BLaER1 (cell line): Measurements from ENCODE around the gene ADAMTSL3.
"Not testable (repeated sequence)": the region's sequence is repeated elsewhere in the genome, so short reads cannot be mapped to it uniquely, and the experiment has no call there.

Experiments
- H3K27ac ChIP-seq: shearing (Covaris generic); formaldehyde crosslinking; 2 replicates; pipeline ENCODE4 v1.8.1; 2022
- H3K27me3 ChIP-seq: shearing (Covaris generic); formaldehyde crosslinking; 2 replicates; pipeline ENCODE4 v1.8.1; 2022
- H3K36me3 ChIP-seq: shearing (Covaris generic); formaldehyde crosslinking; 2 replicates; pipeline ENCODE4 v1.8.1; 2022
- H3K4me1 ChIP-seq: shearing (Covaris generic); formaldehyde crosslinking; 2 replicates; pipeline ENCODE4 v1.8.1; 2022
- H3K4me2 ChIP-seq: shearing (Covaris generic); formaldehyde crosslinking; 2 replicates; pipeline ENCODE4 v1.8.1; 2022
- H3K4me3 ChIP-seq: shearing (Covaris generic); formaldehyde crosslinking; 2 replicates; pipeline ENCODE4 v1.8.1; 2022
- H3K9ac ChIP-seq: shearing (Covaris generic); formaldehyde crosslinking; 2 replicates; pipeline ENCODE4 v1.8.1; 2022
- H3K9me3 ChIP-seq: shearing (Covaris generic); formaldehyde crosslinking; 2 replicates; pipeline ENCODE4 v1.8.1; 2022
- H4K20me1 ChIP-seq: shearing (Covaris generic); formaldehyde crosslinking; 2 replicates; pipeline ENCODE4 v1.8.1; 2022
- Cebpa-rat ChIP-seq: shearing (Covaris generic); IDR thresholded peaks from 2 replicates; pipeline ENCODE4 v1.8.1; 2022

Gene ADAMTSL3

DNA sequence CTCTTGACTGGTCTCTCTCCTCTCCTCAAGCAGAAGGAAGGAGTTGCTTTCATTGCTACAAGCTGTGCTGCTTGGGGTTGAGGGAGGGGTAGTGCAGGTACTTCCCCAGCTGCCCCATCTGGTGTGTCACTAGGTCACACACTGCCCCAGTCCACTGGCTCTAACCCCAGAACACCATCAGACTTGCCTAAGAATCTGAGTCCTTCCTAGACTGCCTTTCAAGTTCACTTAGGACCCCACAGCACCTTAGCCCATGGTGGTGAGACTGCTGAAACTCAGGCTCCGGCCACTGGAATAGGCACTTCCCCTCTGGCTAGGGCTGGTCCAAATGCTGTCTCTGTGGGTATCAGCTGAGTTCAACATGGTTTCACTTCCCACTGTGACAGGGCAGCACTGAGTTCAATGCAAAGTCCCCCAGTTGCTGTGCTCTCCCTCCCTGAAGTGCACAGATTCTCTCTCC lies 301.9 kb downstream of the ADAMTSL3 start:
- H3K4me1 ChIP-seq, result no peaks in the 10 kb centered on the region
- H3K4me3 ChIP-seq, result no peak overlapping the region
- no peak overlapping the region for H3K4me2 ChIP-seq
- no peak for TF ChIP-seq Cebpa-rat
- H3K27ac ChIP-seq, result no peak overlapping the region
- no peaks in the 10 kb centered on the region for H4K20me1 ChIP-seq
- H3K9me3 ChIP-seq, result no peaks in the 10 kb centered on the region
- H3K9ac ChIP-seq, result no peak overlapping the region
- no peaks in the 10 kb centered on the region for H3K36me3 ChIP-seq
- no peaks in the 10 kb centered on the region for H3K27me3 ChIP-seq

DNA sequence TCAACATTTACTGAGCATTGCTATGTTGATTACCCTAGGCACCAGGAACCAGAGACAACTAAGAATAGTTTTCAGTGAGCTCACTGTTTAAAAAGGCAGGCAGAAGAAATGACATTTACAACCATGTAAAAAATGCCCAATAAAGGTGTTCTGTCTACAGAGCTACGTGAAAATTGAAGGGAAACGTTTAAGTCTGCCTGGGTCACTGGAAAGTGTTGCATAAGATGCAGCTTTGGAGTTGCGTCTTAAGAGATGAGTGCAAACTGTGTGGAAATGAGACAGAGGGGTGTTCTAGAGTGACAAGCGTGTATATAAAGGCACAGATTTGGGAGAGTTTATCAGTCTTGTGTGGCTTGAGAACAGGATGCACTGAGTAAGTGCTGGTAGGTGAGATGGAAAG lies 303.0 kb downstream of the ADAMTSL3 start:
- Histone ChIP-seq H3K9me3 (no peaks in the 10 kb centered on the region), H3K27ac (no peak overlapping the region), H3K4me3 (no peak overlapping the region), H3K4me1 (no peaks in the 10 kb centered on the region), H3K4me2 (no peak overlapping the region), H3K27me3 (no peaks in the 10 kb centered on the region), H4K20me1 (no peaks in the 10 kb centered on the region), H3K36me3 (no peaks in the 10 kb centered on the region), H3K9ac (no peak overlapping the region)
- no peak for TF ChIP-seq Cebpa-rat

DNA sequence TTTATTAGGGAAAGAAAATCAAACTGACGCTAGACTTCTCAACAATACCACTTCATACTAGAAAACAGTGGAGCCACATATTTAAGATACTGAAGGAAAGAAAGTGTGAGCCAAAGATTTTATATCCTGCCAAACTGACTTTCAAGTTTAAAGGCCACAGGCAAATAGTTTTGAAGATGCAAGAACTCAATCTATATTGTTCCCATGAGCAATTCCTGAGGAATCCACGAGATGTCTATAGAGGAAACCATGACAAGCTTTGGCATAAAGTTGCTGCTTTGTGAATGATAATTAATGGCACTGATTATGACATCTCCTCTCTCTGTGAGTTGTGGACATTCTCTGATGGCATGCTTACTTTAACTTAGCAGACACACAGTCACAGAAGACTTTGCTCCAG lies 305.6 kb downstream of the ADAMTSL3 start:
- Histone ChIP-seq H3K4me3 (no peak overlapping the region), H3K4me1 (no peaks in the 10 kb centered on the region), H3K9ac (no peak overlapping the region), H3K27ac (no peak overlapping the region), H3K36me3 (no peaks in the 10 kb centered on the region), H4K20me1 (no peaks in the 10 kb centered on the region), H3K9me3 (peaks cover 9% of the 10 kb centered on the region; the same call in 1 of the 2 replicates), H3K27me3 (no peaks in the 10 kb centered on the region), H3K4me2 (no peak overlapping the region)
- no peak for TF ChIP-seq Cebpa-rat

DNA sequence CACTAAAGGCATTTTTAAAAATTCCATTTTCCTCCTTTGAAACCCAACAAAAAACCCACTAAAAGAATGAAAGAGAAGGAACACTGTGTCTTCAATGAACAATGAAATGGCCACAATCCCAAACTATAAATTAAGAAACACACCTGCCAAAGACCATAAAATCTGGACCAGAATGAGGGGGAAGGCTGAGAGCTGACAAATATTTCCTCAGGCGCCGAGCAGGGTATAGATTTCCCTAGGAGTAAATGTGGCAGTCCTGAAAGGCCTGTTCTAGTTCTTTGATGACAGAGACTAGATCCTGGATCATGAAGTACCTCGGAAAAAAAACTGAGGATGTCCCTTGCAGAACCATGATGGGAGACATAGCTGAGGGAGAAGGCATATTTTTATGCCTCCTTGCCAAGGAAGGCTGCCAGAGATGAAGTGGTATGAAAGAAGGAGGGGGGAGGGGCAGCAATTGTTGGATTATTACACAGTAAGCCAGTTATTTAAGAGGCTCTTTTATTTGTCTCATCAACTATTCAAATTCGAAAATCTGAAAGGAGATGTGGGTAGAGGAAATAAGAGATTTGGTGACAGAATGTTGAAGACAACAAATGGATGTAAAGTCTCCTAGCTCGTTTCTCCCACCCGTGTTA lies 306.4 kb downstream of the ADAMTSL3 start:
- H3K27ac ChIP-seq, result no peak overlapping the region
- no peaks in the 10 kb centered on the region for H4K20me1 ChIP-seq
- no peaks in the 10 kb centered on the region for H3K27me3 ChIP-seq
- TF ChIP-seq Cebpa-rat, result no peak
- peaks cover 15% of the 10 kb centered on the region for H3K9me3 ChIP-seq
- no peaks in the 10 kb centered on the region for H3K4me1 ChIP-seq
- H3K9ac ChIP-seq, result no peak overlapping the region
- no peaks in the 10 kb centered on the region for H3K36me3 ChIP-seq
- H3K4me3 ChIP-seq, result no peak overlapping the region
- H3K4me2 ChIP-seq, result no peak overlapping the region

DNA sequence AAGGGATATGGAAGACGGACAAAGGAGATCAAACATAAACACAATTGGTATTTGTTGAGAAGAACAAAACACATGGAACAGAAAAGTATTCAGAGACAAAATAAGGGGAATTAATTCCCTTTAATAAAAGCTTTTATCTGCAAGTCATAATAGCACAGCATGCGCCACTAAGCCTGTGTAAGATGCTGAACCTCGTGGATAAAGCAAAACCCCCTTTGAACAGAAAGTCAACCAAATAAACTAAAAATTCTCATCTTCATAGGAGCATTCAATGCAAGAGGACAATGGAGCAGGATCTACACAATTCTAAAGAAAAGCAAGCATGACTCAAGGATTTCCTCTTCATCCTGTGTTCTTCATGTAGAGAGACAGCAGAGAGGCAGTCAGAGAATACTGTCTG lies 307.4 kb downstream of the ADAMTSL3 start:
- no peak for TF ChIP-seq Cebpa-rat
- Histone ChIP-seq H3K27ac (no peak overlapping the region), H3K4me2 (no peak overlapping the region), H3K4me3 (no peak overlapping the region), H4K20me1 (no peaks in the 10 kb centered on the region), H3K4me1 (no peaks in the 10 kb centered on the region), H3K9ac (no peak overlapping the region), H3K36me3 (no peaks in the 10 kb centered on the region), H3K9me3 (peaks cover 15% of the 10 kb centered on the region), H3K27me3 (no peaks in the 10 kb centered on the region)

DNA sequence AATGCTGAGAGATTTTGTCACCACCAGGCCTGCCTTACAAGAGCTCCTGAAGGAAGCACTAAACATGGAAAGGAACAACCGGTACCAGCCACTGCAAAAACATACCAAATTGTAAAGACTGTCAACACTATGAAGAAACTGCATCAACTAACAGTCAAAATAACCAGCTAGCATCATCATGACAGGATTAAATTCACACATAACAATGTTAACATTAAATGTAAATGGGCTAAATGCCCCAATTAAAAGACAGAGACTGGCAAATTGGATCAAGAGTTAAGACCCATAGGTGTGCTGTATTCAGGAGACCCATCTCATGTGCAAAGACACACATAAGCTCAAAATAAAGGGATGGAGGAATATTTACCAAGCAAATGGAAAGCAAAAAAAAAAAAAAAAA lies 311.0 kb downstream of the ADAMTSL3 start:
- not testable (repeated sequence) for H3K27me3 ChIP-seq, H3K36me3 ChIP-seq, H4K20me1 ChIP-seq, H3K27ac ChIP-seq, H3K4me2 ChIP-seq, H3K4me3 ChIP-seq, H3K9ac ChIP-seq, H3K4me1 ChIP-seq
- H3K9me3 ChIP-seq, result peaks cover 21% of the 10 kb centered on the region

DNA sequence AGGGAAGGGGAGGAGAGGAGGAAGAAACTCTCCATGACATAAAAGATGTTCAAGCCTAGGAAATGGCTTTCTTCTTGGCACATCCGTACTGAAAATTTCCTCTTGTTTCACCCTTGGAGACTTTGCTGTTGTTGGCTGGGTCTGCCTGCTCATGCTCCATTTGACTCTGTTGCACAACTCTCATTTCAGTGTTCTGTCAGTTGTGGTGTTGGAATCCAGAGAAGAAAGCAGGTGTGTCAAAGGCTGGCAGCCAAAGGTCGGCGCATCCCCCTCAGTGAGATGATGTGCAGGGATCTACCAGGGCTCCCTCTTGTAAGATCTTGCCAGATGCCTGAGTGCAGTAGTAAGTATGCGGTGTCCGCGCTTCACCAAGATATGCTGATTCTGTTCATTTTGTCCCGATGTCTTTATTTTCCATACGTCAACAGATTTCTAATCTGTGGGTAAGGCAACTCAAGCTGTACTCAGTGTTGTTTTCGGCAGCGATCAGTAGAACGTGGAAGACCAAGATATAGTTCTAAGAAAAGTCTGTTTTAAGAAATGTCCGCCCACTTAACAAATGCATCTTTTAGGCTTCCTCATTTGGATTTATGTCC lies 316.5 kb downstream of the ADAMTSL3 start:
- H3K36me3 ChIP-seq, result no peaks in the 10 kb centered on the region
- no peak overlapping the region for H3K4me3 ChIP-seq
- H4K20me1 ChIP-seq, result no peaks in the 10 kb centered on the region
- H3K27ac ChIP-seq, result no peak overlapping the region
- no peak for TF ChIP-seq Cebpa-rat
- no peak overlapping the region for H3K4me2 ChIP-seq
- peaks cover 6% of the 10 kb centered on the region for H3K9me3 ChIP-seq
- H3K27me3 ChIP-seq, result no peaks in the 10 kb centered on the region
- H3K4me1 ChIP-seq, result no peaks in the 10 kb centered on the region
- H3K9ac ChIP-seq, result no peak overlapping the region

DNA sequence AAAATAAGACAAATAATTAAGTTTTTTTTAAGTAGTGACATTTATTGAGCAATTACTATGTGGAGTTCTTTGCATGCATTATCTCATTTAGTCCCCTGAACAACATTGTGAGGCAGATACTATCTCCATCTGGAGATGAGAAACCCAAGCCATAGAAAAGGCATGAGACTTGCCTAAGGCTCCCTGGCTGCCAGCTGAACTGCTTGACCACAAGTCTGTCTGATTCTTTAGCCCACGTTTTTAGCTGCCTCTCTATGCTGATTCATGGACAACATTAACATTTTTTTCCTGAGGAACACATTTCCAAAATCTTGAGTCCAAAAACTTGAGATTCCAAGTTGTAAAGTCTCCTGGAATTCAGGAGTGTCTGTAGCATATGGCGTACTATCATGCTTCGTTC lies 318.1 kb downstream of the ADAMTSL3 start:
- no peak for TF ChIP-seq Cebpa-rat
- no peaks in the 10 kb centered on the region for H3K4me1 ChIP-seq
- peaks cover 20% of the 10 kb centered on the region for H3K9me3 ChIP-seq
- no peak overlapping the region for H3K4me3 ChIP-seq
- H3K36me3 ChIP-seq, result no peaks in the 10 kb centered on the region
- no peaks in the 10 kb centered on the region for H3K27me3 ChIP-seq
- H3K27ac ChIP-seq, result no peak overlapping the region
- no peak overlapping the region for H3K9ac ChIP-seq
- no peak overlapping the region for H3K4me2 ChIP-seq
- no peaks in the 10 kb centered on the region for H4K20me1 ChIP-seq

DNA sequence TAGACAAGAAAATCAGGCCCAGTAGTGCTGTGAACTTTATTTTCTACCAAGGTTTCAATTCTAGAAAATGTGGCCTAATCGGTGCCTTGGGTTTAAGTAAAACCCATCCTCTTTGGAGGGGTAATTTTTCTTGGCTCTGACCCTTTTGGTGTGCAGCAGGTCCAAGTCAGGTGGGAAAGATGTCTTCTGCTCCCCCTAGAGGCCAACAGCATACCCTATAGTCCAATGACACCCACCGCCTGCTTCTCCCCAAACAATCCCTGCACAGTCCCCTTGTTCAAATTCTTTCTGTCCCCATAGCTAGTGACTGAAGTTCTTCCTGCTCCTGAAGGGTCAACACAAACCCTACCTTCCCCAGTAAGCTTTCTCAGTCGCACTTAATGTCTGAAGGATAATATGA lies 319.9 kb downstream of the ADAMTSL3 start:
- no peak overlapping the region for H3K9ac ChIP-seq
- H3K36me3 ChIP-seq, result no peaks in the 10 kb centered on the region
- H3K4me1 ChIP-seq, result no peaks in the 10 kb centered on the region
- H3K27me3 ChIP-seq, result no peaks in the 10 kb centered on the region
- H3K4me3 ChIP-seq, result no peak overlapping the region
- H3K4me2 ChIP-seq, result no peak overlapping the region
- H3K9me3 ChIP-seq, result peaks cover 30% of the 10 kb centered on the region
- no peak overlapping the region for H3K27ac ChIP-seq
- no peaks in the 10 kb centered on the region for H4K20me1 ChIP-seq
- TF ChIP-seq Cebpa-rat, result no peak

DNA sequence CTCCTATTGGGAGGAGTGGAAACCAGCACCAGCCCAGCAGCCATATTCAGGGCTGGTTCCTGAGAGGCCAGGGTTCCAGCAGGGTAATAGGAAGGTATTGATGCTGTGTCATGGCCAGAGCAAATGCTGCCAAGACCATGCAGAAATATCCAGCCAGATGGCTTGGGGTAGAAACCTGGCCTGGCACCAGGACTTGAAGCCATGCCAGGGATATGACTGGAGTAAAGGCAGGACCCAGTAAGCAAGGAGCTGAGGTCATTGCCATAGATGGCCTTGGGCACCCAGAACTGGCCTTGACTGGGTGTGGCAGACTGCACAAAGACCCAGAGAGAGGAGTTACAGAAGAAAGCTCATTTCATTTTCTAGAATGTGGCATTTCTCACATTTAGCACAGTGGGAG lies 324.1 kb downstream of the ADAMTSL3 start:
- H3K9me3 ChIP-seq, result peaks cover 30% of the 10 kb centered on the region
- no peak overlapping the region for H3K4me3 ChIP-seq
- no peaks in the 10 kb centered on the region for H3K27me3 ChIP-seq
- no peak overlapping the region for H3K4me2 ChIP-seq
- no peaks in the 10 kb centered on the region for H3K4me1 ChIP-seq
- TF ChIP-seq Cebpa-rat, result no peak
- H4K20me1 ChIP-seq, result no peaks in the 10 kb centered on the region
- H3K27ac ChIP-seq, result no peak overlapping the region
- no peaks in the 10 kb centered on the region for H3K36me3 ChIP-seq
- no peak overlapping the region for H3K9ac ChIP-seq

DNA sequence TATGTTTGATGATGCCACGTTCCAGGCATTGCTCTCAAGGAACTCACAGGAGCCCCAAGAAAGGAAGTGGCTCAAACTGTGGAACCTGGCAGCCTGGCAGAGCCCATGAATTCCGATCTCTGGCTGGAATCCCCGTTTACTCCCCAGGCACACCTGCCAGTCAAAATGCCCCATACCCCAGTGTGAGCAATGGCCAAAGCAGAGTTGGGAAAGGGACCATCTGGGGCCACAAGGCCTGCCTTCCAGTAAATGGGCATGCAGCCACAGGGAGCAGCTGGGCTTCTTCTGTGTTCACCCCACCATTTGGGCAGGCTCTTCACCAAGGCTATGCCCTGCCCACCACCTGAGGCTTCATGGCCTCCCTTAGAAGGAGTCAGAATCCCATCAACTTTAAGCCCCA lies 324.7 kb downstream of the ADAMTSL3 start:
- Histone ChIP-seq H3K27ac (no peak overlapping the region), H3K27me3 (no peaks in the 10 kb centered on the region), H3K36me3 (no peaks in the 10 kb centered on the region), H4K20me1 (no peaks in the 10 kb centered on the region), H3K4me1 (no peaks in the 10 kb centered on the region), H3K4me2 (no peak overlapping the region), H3K9ac (no peak overlapping the region), H3K9me3 (peaks cover 30% of the 10 kb centered on the region), H3K4me3 (no peak overlapping the region)
- no peak for TF ChIP-seq Cebpa-rat
